Activated CD8-positive, alpha-beta memory T cell treated with anti-CD3 and anti-CD28 coated beads for 1 hour (primary cell): ENCODE measurements around the gene CDKN2D.
"Not testable (repeated sequence)": the region's sequence is repeated elsewhere in the genome, so short reads cannot be mapped to it uniquely, and the experiment has no call there.

Source experiments
- DNase-seq, 2 donors: peaks; one replicate each; pipeline ENCODE4 v3.0.0-alpha.2; 2020; ENCODE audit warnings: low read depth in 1 of 2; ENCODE audit errors: extremely low read depth in 1 of 2

Gene CDKN2D

GRCh38 chr19:10582091-10582490 lies 13.3 kb upstream of the CDKN2D start:
- DNase-seq, result no peak

- peak; percentile 78 to 81 for DNase-seq
Observed at GRCh38 chr19:10580979-10581631, 12.3 kb upstream of the CDKN2D start.

GRCh38 chr19:10577951-10578350 lies 9.2 kb upstream of the CDKN2D start:
- no peak for DNase-seq

- DNase-seq, result no peak
Observed at GRCh38 chr19:10575011-10575716, 6.4 kb upstream of the CDKN2D start.

- no peak for DNase-seq
Observed at GRCh38 chr19:10574462-10574861, 5.7 kb upstream of the CDKN2D start.

- DNase-seq, result not testable (repeated sequence)
Observed at GRCh38 chr19:10573793-10574192, 5.0 kb upstream of the CDKN2D start.

- peak in 1 of 2 donors; percentile 47 for DNase-seq
Observed at GRCh38 chr19:10568062-10568825, 535 bp downstream of the CDKN2D start.

GRCh38 chr19:10567656-10568055 lies 1.1 kb downstream of the CDKN2D start:
- DNase-seq, result no peak

GRCh38 chr19:10566658-10567410 lies 1.9 kb downstream of the CDKN2D start:
- DNase-seq, result peak in 1 of 2 donors; percentile 33

- DNase-seq, result no peak
Observed at GRCh38 chr19:10566408-10566657, 2.4 kb downstream of the CDKN2D start.

GRCh38 chr19:10565567-10566407 lies 3.0 kb downstream of the CDKN2D start, which contains the start of gene KRI1:
Gene KRI1, minus strand, starts transcription at chr19:10566010. Its CDS starts 11 bp downstream, at chr19:10565999.
- DNase-seq, result peak; percentile 96 to 98

- no peak for DNase-seq
Observed at GRCh38 chr19:10565028-10565566, 3.7 kb downstream of the CDKN2D start.

- DNase-seq, result no peak
Observed at GRCh38 chr19:10562609-10563008, 6.2 kb downstream of the CDKN2D start.

GRCh38 chr19:10560154-10560553 lies 8.6 kb downstream of the CDKN2D start:
- DNase-seq, result no peak

- DNase-seq, result no peak
Observed at GRCh38 chr19:10557603-10558197, 11.1 kb downstream of the CDKN2D start.

GRCh38 chr19:10555610-10555973 lies 13.2 kb downstream of the CDKN2D start:
- no peak for DNase-seq

- DNase-seq, result no peak
Observed at GRCh38 chr19:10554760-10555609, 13.8 kb downstream of the CDKN2D start.

GRCh38 chr19:10553943-10554381 lies 14.8 kb downstream of the CDKN2D start:
- peak in 1 of 2 donors; percentile 42 for DNase-seq
